IgD-negative memory B cell (primary cell): Measurements from ENCODE around the gene HIRA. TPM values are rescaled to one million over a fixed set of nuclear protein-coding genes. Genes with fewer than 3 reads are reported as not detected.
A peak's percentile ranks its signal among the peaks of the same experiment; 100 is the strongest.

Experiments used
- H3K27ac Mint-ChIP-seq, 3 donors: one replicate each; pipeline ENCODE4 v1.8.0; 2020 to 2022; ENCODE audit warnings: mild to moderate bottlenecking in 3 of 3, mixed read lengths in 3 of 3, moderate library complexity in 1 of 3
- H3K27me3 Mint-ChIP-seq: one replicate; pipeline ENCODE4 v1.8.0; 2021; ENCODE audit warnings: mixed read lengths
- H3K36me3 Mint-ChIP-seq: one replicate; pipeline ENCODE4 v1.8.0; 2020; ENCODE audit warnings: mild to moderate bottlenecking, mixed read lengths
- H3K4me1 Mint-ChIP-seq, 3 donors: one replicate each; pipeline ENCODE4 v1.8.0; 2020 to 2022; ENCODE audit warnings: mixed read lengths in 3 of 3, mild to moderate bottlenecking in 1 of 3
- H3K4me3 Mint-ChIP-seq, 4 donors: one replicate each; pipeline ENCODE4 v1.8.0; 2020 to 2022; ENCODE audit warnings: mild to moderate bottlenecking in 4 of 4, mixed read lengths in 4 of 4, moderate library complexity in 3 of 4
- H3K9me3 Mint-ChIP-seq, 3 donors: one replicate each; pipeline ENCODE4 v1.8.0; 2020 to 2021; ENCODE audit warnings: mixed read lengths in 3 of 3, mild to moderate bottlenecking in 1 of 3
- polyA plus RNA-seq: library from polyadenylated mRNA; unstranded; fragments of 300-500 nt; fragmentation: Illumina TruSeq; gene quantifications from one replicate; pipeline ENCODE4 v1.2.3, GENCODE V29; 2021

HIRA gene
- polyA plus RNA-seq, 1 donor from 2014 or later, result 6.3 TPM

DNA sequence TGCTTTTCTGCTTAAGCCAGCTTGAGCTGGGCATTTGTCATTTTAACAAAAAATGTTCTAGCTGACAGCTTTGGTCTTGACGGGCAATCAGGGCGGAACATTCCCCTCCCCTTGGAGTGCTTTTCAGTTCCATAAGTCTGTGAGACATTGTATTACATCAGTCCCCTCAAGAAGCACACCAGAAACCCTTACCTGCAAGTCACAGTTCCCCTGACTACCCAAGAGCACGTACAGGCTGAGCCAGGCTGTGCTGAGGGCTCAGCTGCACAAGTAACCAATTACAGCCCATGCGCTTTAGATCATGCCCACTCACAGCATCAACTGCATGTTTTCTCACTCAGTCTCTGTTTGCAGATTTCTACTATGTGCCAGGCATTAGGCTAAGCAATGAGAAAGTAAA lies 19.1 kb downstream of the HIRA start:
- Mint-ChIP-seq H3K36me3 (peaks cover 6% of the 10 kb centered on the region), H3K4me3 (no peak overlapping the region), H3K27ac (peak overlapping the region in 2 of 3 donors; percentile 36 to 41), H3K9me3 (no peaks in the 10 kb centered on the region), H3K4me1 (peaks cover 4 to 17% (median 13%) of the 10 kb centered on the region in 3 donors), H3K27me3 (no peaks in the 10 kb centered on the region)

DNA sequence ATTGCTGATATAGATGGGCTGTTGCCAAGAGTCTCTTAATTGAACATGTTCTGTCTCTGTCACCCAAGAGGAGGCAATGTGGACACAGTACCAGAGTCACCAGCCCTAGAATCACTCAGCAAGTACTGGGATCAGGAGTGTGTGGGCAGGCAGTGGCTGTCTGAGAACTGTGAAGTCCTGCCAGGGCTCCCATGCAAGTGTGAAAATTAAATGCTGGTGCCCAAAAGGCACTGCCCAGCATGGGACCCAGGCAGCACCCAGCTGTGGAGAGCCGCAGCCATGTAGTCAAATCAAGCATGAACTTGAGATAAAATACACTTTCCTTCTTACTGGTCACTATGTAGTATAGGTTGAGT lies 19.9 kb downstream of the HIRA start:
- no peak overlapping the region for H3K27ac Mint-ChIP-seq
- H3K4me3 Mint-ChIP-seq, result no peak overlapping the region
- H3K9me3 Mint-ChIP-seq, result no peaks in the 10 kb centered on the region
- H3K36me3 Mint-ChIP-seq, result peaks cover 6% of the 10 kb centered on the region
- peaks cover 4 to 17% (median 13%) of the 10 kb centered on the region in 3 donors for H3K4me1 Mint-ChIP-seq
- no peaks in the 10 kb centered on the region for H3K27me3 Mint-ChIP-seq

DNA sequence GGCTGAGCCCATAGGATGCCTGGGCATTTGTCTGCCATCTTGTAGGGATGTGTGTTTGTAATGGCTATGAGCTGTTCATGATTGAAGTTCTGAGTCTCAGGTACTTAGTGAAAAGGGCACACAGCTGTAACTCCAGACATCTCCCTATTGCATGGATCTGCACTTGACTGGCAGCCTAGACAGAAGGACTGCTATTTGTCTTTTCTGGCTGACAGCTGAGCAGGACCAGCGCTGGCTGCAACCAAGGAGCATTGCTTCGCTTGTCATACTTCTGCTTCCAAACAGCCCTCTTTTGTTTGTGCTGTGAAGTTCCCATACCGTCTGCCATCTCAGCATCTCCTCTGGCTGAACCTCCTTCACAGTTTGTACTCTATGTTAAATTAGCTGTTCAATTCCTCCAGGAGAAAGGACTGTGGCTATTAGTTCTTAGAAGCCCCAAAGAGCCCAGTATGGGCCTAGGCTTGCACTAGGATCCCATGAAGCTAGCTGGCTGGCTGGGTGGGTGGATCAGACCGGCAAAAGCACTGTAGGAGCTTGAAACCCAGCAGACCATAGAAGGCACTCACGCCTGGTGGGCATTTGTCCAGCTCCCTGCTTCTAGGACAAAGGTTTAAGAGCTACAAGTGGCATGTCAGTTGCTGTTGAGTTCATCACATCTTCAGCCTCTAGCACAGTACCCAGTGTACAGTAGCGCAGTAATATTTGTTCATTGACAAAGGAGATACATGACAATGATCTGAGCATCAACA lies 20.4 kb downstream of the HIRA start:
- H3K4me1 Mint-ChIP-seq, result peaks cover 4 to 17% (median 13%) of the 10 kb centered on the region in 3 donors
- H3K9me3 Mint-ChIP-seq, result no peaks in the 10 kb centered on the region
- no peaks in the 10 kb centered on the region for H3K27me3 Mint-ChIP-seq
- H3K36me3 Mint-ChIP-seq, result peaks cover 2% of the 10 kb centered on the region
- H3K4me3 Mint-ChIP-seq, result no peak overlapping the region
- no peak overlapping the region for H3K27ac Mint-ChIP-seq

DNA sequence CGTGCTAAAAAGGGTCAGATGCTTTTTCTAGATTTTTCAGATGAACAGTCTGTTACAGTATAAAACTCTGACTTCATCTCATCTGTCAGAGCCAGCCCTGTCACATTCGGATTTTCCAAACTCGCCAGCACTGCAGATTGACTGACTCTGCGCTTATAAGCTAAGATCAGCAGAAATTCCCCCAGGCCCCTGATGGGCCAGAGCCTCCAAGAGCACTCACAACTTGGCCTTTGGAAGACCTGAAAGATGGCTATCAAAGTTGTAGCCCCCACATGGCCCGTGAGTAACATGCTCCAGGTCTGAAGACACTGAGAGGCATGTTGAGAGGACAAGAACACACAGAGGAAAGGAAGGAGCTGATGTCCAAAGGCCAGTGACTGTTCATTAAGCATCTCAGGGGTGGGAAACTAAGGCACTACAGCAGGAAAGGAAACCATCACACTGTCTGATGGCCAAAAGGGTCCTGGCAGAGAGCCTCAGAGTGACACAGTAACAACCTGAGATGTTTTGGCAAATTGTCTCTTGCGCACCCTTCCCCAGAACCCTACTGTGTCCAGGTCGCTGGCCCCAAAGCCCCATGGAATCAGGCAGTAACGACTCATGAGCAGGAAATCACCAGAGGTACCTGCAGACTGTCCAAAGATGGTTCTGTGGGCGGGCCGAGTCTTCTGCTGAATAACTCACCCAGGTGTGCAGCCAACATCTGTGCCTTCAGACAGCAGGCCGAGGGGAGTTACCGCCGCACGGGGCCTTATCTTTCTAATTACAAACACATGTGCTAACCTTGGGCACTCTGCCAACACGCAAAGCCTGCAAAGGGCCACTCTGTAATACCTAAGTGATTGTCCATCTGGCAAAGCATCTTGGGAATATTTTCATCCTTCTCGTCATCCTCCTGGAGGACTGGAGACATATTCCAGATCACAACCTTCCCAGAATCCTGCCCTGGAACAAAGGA lies 23.6 kb downstream of the HIRA start:
- Mint-ChIP-seq H3K4me1 (peaks cover 5 to 15% (median 9%) of the 10 kb centered on the region in 3 donors), H3K27me3 (no peaks in the 10 kb centered on the region), H3K4me3 (no peak overlapping the region), H3K9me3 (no peaks in the 10 kb centered on the region), H3K27ac (no peak overlapping the region), H3K36me3 (peaks cover 4% of the 10 kb centered on the region)

DNA sequence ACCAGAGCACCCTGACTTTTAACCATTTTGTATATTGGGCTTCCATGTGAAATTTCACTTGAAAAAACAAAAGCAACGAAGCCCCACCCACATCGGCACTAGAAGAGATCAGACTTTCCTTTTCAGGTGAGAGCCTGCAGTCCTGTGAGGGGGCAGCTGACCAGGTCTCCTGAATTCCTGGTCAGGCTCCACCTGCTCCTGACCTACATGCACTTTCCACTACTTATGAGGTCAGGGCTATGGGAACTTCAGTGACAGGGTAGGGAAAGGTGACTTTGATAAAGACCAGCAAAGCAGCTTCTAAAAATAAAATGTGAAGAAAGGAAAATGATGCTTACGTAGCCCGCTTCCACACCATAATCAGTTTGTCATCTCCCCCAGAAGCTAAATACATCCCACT lies 24.7 kb downstream of the HIRA start:
- H3K27me3 Mint-ChIP-seq, result no peaks in the 10 kb centered on the region
- peaks cover 4% of the 10 kb centered on the region for H3K36me3 Mint-ChIP-seq
- no peaks in the 10 kb centered on the region for H3K9me3 Mint-ChIP-seq
- H3K4me3 Mint-ChIP-seq, result no peak overlapping the region
- peaks cover 2 to 7% (median 4%) of the 10 kb centered on the region in 3 donors for H3K4me1 Mint-ChIP-seq
- no peak overlapping the region for H3K27ac Mint-ChIP-seq

DNA sequence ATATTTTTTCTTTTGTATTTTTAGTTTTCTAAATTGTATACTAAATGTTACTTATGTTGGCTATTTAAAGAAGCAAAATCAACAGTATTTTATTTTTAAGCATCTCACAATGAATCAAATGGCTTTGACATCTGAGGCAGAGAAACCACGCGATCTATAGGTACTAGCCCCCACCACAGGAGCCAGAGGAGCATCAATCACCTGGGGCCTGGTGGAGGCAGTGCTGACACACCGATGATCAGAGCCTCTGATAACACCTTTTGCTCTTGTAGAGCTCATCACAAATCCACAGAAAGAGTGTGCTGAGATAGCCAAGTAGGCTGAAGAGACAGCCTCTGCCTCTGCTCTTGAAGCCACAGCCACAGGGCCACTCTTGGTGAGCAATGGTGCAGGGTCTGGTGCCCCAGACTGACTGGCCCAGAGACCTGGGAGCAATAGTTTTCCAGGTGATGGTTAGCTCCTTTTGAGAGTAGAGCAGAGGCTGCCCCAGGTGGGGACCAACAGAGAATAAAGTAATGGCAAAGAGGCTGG lies 25.2 kb downstream of the HIRA start:
- H3K4me1 Mint-ChIP-seq, result peaks cover 2 to 7% (median 4%) of the 10 kb centered on the region in 3 donors
- H3K4me3 Mint-ChIP-seq, result no peak overlapping the region
- no peak overlapping the region for H3K27ac Mint-ChIP-seq
- no peaks in the 10 kb centered on the region for H3K27me3 Mint-ChIP-seq
- H3K9me3 Mint-ChIP-seq, result no peaks in the 10 kb centered on the region
- peaks cover 6% of the 10 kb centered on the region for H3K36me3 Mint-ChIP-seq

DNA sequence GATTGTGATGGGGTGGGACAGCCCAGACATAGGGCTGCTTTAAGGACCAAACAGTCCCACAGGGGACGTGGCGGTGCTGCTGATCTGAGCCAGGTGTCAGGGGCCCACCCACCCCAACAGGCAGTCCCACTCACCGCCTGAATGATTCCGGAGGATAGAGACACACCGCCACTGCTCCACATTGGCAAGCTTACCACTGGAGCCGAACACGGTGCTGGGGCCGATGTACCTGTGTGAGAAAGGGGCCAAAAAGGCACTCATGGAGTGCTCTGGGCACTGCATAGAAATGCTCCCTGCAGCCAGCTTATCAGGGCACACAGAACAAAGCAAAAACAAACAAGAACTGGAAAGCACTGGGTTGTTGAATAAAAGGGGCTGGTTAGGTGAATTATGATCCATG lies 25.9 kb downstream of the HIRA start:
- H3K36me3 Mint-ChIP-seq, result peaks cover 6% of the 10 kb centered on the region
- no peaks in the 10 kb centered on the region for H3K27me3 Mint-ChIP-seq
- H3K9me3 Mint-ChIP-seq, result no peaks in the 10 kb centered on the region
- H3K27ac Mint-ChIP-seq, result no peak overlapping the region
- no peak overlapping the region for H3K4me3 Mint-ChIP-seq
- H3K4me1 Mint-ChIP-seq, result peaks cover 2 to 7% (median 4%) of the 10 kb centered on the region in 3 donors

DNA sequence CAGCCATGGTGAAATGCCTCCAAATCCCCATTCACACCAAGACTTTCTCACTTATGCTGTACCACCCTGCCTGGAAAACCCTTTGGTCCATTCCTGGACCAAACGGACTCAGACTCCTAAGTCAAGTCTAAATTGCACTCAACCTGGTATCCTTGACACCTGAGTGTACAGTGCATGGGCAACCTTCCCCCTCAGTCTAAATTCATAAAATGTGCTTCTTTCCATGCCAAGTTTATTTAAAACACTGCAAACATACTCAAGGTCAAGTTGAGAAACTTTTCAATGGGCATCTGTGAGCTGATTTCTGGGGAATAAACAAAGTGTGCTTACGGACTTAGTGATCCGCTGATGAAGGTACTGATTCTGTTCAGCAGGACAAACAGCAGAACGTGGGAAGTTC lies 26.4 kb downstream of the HIRA start:
- H3K4me1 Mint-ChIP-seq, result peaks cover 2 to 7% (median 4%) of the 10 kb centered on the region in 3 donors
- peaks cover 6% of the 10 kb centered on the region for H3K36me3 Mint-ChIP-seq
- peak overlapping the region in 1 of 3 donors; percentile 76 for H3K27ac Mint-ChIP-seq
- H3K4me3 Mint-ChIP-seq, result peak overlapping the region in 1 of 4 donors; percentile 23
- H3K27me3 Mint-ChIP-seq, result no peaks in the 10 kb centered on the region
- H3K9me3 Mint-ChIP-seq, result no peaks in the 10 kb centered on the region

DNA sequence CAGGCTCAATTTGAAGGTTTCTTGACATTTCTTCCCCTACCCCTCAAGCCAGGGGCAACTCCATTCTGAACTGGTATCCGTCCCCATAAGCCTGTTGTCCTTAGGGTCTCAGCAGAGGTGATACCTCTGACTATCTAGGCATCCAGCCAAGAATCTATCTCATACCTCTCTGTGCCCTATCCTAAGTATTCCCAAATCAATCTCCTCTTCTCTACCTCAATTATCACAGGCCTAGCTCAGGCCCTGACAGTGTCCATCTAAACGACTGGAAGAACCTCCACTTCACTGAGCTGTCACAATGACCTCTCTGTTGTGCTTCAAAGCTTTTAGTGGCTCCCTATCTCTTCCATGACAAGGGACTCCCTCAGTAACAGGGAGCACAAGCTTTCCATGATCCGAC lies 26.9 kb downstream of the HIRA start:
- Mint-ChIP-seq H3K4me1 (peaks cover 2 to 7% (median 4%) of the 10 kb centered on the region in 3 donors), H3K27ac (peak overlapping the region in 1 of 3 donors; percentile 76), H3K9me3 (no peaks in the 10 kb centered on the region), H3K4me3 (peak overlapping the region in 1 of 4 donors; percentile 23), H3K36me3 (peaks cover 6% of the 10 kb centered on the region), H3K27me3 (no peaks in the 10 kb centered on the region)

DNA sequence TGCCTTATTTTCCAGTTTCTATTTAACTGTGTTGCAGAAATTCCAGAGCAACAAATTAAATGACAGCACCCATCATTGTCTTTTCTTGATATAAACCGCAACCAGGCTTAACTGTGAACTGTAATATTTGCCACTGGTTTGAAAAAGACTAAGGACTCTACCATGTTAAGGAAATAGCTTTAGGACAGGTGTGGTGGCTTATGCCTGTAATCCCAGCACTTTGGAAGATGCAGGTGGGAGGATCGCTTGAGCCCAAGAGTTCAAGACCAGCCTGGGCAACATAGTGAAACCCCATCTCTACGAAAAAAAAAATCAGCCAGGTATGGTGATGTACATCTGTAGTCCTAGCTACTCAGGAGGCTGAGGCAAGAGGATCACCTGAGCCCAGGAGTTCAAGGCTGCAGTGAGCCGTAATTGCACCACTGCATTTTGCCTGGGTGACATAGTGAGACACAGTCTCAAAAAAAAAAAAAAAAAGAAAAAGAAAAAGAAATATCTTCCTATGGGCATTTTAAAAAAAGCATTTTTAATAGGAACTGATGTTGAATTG lies 28.8 kb downstream of the HIRA start:
- Mint-ChIP-seq H3K27ac (peak overlapping the region in 1 of 3 donors; percentile 34), H3K27me3 (no peaks in the 10 kb centered on the region), H3K4me1 (peaks cover 2 to 7% (median 4%) of the 10 kb centered on the region in 3 donors)

DNA sequence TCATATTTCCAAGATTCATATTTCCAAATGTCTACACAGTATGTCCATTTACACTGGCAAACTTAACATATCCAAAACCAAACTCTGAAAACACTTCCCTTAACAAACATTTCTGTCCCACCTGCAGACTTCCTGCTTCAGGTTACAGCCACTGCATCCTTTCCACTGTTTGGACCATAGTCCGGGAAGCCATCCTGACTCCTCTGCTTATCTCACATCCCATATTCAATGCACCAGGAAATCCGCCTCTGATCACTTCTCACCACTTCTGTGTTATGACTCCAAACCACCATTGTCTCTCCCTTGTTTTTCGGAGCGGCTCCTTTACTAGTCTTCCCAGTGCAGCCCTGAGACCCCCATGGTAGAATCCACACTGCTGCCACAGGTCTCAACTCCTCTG lies 30.1 kb downstream of the HIRA start:
- Mint-ChIP-seq H3K4me3 (no peak overlapping the region), H3K27me3 (no peaks in the 10 kb centered on the region), H3K4me1 (peaks cover 2 to 7% (median 4%) of the 10 kb centered on the region in 3 donors), H3K27ac (peak overlapping the region in 1 of 3 donors; percentile 76), H3K9me3 (no peaks in the 10 kb centered on the region), H3K36me3 (peaks cover 6% of the 10 kb centered on the region)

More for the DNA sequence above, 28.8 kb downstream of the HIRA start:
- H3K9me3 Mint-ChIP-seq, result no peaks in the 10 kb centered on the region
- H3K36me3 Mint-ChIP-seq, result peaks cover 6% of the 10 kb centered on the region
- no peak overlapping the region for H3K4me3 Mint-ChIP-seq

DNA sequence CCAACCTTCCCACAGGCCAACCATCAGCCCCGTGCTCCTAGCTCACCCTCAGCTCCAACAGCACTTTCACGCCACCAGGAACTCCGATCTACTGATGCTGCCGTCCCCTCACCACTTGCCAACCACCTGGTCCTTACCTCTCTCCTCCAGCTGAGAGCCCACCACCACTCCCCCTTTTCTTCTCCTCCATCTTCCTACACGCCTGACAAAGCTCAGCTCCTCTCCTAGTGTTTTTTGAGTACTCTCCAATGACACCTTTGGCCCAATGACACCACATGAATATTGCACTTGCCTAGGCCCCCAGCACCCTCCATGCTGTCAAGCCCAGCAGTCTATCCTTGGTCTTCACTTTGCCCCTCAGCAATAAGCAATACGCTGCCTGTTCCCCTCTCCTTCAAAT lies 30.7 kb downstream of the HIRA start:
- H3K4me1 Mint-ChIP-seq, result peaks cover 2 to 7% (median 4%) of the 10 kb centered on the region in 3 donors
- H3K36me3 Mint-ChIP-seq, result peaks cover 6% of the 10 kb centered on the region
- H3K27ac Mint-ChIP-seq, result peak overlapping the region in 1 of 3 donors; percentile 76
- no peaks in the 10 kb centered on the region for H3K27me3 Mint-ChIP-seq
- no peak overlapping the region for H3K4me3 Mint-ChIP-seq
- no peaks in the 10 kb centered on the region for H3K9me3 Mint-ChIP-seq

DNA sequence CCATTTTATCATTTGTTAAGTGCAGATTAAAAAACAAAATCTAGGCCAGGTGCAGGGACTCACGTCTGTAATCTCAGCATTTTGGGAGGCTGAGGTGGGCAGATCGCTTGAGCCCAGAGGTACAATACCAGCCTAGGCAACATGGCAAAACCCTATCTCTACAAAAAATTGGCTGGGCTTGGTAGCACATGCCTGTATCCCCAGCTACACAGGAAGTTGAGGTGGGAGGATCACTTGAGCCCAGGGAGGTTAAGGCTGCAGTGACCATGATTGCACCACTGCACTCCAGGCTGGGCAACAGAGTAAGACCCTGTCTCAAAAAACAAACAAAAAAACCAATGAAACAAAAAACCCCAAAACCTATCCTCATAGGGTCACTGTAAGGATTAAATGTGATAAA lies 32.9 kb downstream of the HIRA start:
- H3K9me3 Mint-ChIP-seq, result no peaks in the 10 kb centered on the region

DNA sequence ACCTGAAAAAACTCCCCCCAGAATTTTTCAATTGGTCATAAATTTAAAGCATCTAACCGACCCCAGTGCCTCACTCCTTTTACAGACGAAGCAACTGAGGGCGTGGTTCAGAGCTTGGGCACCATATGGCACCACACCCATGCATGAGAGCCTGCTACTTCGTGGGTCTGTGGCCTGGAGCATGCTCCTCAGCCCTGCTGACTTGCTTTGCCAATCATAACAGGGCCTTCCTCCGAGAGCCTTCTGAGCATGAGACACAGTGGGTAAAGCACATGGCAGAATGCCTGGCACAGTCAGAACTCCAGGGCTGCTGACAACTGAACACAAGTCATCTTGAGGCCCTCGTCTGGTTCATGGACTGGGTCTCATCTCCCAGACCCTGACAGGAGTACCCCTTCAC lies 33.3 kb downstream of the HIRA start:
- Mint-ChIP-seq H3K36me3 (peaks cover 12% of the 10 kb centered on the region), H3K4me1 (no peaks in the 10 kb centered on the region), H3K9me3 (no peaks in the 10 kb centered on the region), H3K4me3 (no peak overlapping the region), H3K27me3 (no peaks in the 10 kb centered on the region), H3K27ac (no peak overlapping the region)

More for the DNA sequence above, 32.9 kb downstream of the HIRA start:
- Mint-ChIP-seq H3K36me3 (peaks cover 8% of the 10 kb centered on the region), H3K27ac (peak overlapping the region in 1 of 3 donors; percentile 31), H3K4me3 (no peak overlapping the region), H3K4me1 (no peaks in the 10 kb centered on the region), H3K27me3 (no peaks in the 10 kb centered on the region)

DNA sequence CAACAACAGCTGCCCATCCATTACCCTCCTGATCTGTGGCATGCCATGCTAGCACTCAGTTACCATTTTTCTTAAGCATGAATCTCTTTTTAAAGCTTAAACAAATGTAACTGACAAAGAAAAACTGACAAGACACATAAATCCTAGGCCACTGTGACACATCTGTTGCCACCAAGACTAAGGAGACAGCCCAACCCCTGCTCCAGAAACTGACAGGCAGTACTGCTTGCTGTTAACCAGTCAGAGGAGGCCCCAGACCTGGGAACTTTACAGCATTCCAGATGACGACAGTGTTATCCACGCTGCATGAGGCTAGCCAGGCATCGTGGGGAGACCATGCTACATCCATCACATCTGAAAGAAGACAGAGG lies 33.8 kb downstream of the HIRA start:
- Mint-ChIP-seq H3K4me3 (no peak overlapping the region), H3K27me3 (no peaks in the 10 kb centered on the region), H3K27ac (no peak overlapping the region), H3K4me1 (no peaks in the 10 kb centered on the region), H3K9me3 (no peaks in the 10 kb centered on the region), H3K36me3 (peaks cover 12% of the 10 kb centered on the region)
